ENCODE data around the gene AP1B1.

Gene AP1B1

GRCh38 chr22:29290061-29290460 is 98.3 kb downstream of the AP1B1 start:
- DNase-seq = no peak

- DNase-seq = no peak
Measured at GRCh38 chr22:29288837-29289236, 99.5 kb downstream of the AP1B1 start.

- no peak for DNase-seq
Measured at GRCh38 chr22:29284196-29284595, 104.2 kb downstream of the AP1B1 start.

- no peak for DNase-seq
Measured at GRCh38 chr22:29277927-29278326, 110.4 kb downstream of the AP1B1 start.

Data from NCI-H187 treated with DMSO at 0.1 percent for 48 hours (cell line).